NCI-H2081 treated with DMSO at 0.1 percent for 48 hours (cell line): ENCODE results near the gene ZNF524.
A peak's percentile ranks its signal among the peaks of the same experiment; 100 is the strongest.
"Not testable (repeated sequence)": the region's sequence is repeated elsewhere in the genome, so short reads cannot be mapped to it uniquely, and the experiment has no call there.

Source experiments
- DNase-seq: peaks from one replicate; lab custom pipeline; 2025; lab: John Stamatoyannopoulos, UW

The ZNF524 gene, protein sequence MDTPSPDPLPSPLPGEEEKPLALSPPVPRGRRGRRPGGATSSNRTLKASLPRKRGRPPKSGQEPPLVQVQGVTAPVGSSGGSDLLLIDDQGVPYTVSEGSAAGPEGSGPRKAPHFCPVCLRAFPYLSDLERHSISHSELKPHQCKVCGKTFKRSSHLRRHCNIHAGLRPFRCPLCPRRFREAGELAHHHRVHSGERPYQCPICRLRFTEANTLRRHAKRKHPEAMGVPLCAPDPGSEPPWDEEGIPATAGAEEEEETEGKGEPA

DNA sequence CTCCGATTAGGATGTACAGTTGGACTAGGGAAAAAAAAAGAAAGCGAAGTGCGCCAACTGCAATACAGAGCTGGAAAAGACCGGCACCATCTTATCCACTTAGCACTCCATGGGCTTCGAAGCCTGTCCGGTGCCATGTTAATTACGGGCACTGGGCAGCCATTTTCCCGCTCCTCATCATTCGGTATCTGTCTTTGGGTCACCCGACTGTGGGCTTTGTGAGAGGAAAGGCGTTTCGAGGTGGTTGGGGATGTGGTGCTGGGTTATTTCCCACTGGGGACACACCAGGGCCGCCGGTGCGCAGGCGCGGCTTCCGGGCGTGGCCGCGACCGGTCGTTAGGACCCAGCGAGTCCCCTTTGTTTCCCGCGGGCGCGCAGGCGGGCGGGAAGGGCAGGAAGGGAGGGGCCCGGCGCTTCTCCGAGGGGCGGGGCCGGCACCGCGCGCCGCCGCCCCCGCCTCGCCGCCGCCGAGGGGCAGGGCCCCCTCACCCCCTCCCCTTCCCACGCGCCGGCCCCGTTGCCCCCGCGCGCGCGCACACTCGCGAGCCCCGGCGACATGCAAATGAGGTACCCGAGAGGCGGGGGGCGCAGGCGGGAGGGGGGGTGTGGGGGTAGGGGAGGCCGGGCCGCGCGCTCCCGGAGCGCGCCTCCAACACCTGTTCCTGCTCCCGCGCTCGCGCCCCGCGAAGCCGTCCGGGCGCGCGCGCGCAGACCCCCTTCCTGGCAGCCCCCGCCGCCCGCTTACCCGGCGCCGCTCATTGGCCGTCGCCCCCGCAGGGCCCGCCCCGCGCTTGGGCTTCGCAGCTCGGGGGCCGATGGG lies at the start of gene ZNF524:
TSS of gene ZNF524 (plus strand) at position 447 of the 820 bp plus-strand sequence. CDS start 1,825 bp downstream, outside the sequence.
- DNase-seq, result peak; percentile 89

DNA sequence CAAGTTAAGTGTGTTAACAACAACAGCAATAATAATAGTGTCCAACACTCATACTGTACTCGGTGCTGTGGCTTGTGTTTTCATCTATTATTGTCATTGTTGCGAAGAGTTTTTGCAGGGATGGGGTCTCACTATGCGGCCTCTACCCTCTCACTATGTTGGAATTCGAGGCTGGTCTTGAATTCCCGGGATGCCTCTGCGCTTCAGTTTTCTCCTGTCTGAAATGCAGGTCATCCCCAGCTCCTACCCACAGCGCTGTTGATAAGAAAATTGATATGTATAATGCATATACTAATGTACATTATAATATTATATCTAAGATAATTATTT lies 49.8 kb upstream of the ZNF524 start:
- no peak for DNase-seq

DNA sequence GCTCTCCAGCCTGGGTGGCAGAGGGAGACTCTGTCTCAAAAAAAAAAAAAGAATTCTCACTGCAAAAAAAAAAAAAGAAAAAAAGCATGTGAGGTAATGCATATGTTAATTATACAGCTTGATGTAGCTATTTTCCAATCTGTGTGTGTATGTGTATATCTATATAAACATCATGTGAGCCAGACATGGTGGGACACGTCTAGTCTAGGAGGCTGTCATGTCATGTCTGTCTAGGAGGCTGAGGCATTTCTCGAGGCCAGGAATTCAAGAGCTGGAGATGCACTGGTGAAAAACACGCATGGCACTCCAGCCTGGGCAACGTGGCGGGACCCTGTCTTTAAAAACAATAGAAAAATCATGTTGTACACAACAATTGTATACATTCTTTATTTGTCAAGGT lies 47.9 kb upstream of the ZNF524 start:
- DNase-seq, result no peak

DNA sequence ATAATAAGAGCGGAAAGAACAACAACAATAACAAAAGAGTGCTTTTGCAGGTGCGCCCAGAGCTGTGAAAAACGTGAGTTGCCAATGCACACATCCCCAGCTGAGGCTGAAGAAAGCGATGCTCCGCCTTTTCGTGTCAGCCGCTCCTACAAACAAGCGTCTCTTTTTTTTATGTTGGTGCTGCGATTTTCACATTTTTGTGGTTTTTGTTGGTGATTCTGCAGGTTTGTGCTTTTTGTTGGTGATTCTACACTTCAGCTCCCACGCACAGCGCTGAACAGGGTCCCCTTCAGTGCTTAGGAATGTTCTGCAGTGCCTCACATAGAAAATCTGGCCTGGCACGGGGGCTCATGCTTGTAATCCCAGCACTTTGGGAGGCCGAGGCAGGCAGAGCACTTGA lies 47.5 kb upstream of the ZNF524 start:
- DNase-seq, result no peak

DNA sequence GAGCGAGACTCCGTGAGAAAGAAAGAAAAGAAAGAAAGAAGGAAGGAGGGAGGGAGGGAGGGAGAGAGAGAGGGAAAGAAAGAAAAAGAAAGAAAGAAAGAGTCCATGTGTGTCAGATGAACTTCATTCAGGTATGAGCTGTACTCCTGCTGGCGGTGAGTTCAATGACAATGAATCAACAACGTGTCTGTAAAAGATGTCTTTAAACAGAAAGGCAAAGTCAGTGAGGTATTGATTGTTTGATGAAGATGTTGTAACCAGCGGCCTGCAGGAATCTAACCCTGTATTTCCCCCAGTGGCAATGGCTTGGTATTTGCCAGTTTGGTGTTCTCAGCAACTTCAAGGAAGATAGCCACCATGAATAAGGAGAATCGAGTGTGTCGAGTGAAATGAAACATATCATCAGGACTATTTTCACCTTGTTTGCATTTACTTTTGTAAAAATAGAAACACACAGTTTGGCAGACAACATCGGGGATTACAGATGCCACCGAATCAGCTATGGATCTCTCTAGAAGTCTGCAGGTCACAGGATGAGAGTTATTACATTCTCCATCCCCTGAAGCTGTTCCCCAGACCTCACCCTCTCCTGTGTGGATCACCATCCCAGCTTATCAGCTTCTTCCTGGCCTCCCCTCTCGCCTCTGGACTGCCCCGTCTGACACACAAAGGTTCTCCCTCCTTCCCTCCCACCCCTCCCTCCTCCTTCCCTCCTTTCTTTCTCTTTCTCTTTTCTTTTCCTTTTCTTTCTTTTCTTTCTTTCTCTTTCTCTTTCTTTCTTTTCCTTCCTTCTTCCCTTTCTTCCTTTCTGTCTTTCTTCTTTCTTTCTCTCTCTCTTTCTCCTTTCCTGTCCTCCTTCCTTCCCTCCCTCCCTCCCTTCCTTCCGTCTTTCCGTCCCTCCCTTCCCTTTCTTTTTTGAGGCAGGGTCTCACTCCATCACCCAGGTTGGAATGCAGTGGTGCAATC lies 46.6 kb upstream of the ZNF524 start:
- DNase-seq, result no peak

DNA sequence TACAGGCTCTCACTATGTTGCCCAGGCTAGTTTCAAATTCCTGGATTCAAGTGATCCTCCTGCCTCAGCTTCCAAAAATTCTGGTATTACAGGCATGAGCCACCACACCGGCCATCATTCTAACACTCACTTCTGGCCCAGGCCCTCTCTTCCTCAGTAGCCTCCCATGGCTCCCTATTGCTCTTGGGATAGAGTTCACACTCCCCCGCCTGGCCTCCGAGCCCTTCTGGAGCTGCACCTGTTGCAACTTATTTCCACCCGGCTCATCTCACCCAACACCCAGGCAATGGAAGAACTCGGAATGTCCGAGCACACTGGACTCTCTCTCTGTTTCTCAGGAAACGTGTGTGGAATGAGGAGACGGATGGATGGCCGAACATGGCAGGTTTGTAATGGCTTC lies 45.8 kb upstream of the ZNF524 start:
- no peak for DNase-seq

DNA sequence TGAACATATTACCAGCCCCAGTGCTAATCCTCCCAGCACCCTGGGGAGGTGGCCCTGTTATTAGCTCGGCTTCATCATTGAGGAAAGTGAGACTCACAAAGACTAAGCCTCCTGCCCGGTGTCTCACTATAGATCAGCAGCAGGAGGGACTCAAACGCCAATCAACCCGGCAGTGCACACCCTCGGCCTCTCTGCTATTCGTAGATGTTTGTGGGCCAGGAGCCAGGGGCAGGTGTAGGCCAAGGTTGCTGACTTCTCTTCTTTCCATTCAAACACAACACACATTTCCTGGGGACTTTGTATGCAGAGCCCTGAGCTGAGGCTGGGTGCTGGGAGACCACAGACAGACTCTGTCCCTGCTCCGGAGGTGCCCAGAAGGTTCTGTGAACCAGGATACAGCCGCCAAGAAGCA lies 45.3 kb upstream of the ZNF524 start:
- no peak for DNase-seq

DNA sequence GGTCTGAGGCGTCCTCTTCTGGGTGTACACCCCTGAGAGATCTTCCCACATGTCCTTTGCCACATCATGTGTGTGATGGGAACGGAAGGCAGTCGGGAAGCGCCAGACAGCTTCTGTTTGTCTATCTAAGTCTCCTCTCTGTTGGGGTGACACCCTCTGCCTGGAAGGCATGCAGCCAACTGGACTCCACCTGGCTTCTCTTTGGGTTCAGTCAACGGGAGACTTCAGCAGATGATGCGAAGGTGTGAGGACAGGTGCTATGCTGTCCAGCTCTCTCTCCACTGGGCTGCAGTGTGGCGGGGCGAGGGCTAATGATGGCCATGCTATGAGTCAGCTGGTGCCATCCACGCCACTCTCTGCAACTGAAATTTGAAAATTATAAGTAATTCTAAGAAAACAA lies 40.4 kb upstream of the ZNF524 start:
- DNase-seq, result no peak

DNA sequence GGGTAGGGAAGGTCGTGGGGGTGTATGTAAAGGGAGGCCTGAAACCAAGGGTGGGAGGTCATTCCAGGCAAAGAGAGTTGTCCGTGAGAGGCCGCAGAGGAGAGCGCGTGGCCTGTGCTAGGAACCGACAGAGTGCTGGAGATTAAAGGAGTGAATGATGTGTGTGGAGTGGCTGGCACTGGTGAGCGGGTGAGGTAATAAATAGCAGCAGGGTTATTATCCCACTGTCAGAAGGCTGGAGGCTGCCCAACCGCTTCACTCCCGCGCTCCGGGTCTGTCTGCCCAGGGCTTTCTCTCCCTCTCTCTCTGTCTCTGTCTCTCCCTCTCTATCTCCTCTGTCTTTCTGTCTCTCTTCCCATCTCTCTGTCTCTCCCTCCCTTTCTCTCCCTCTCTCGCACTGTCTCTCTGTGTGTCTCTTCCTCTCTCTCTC lies 36.8 kb upstream of the ZNF524 start:
- no peak for DNase-seq

DNA sequence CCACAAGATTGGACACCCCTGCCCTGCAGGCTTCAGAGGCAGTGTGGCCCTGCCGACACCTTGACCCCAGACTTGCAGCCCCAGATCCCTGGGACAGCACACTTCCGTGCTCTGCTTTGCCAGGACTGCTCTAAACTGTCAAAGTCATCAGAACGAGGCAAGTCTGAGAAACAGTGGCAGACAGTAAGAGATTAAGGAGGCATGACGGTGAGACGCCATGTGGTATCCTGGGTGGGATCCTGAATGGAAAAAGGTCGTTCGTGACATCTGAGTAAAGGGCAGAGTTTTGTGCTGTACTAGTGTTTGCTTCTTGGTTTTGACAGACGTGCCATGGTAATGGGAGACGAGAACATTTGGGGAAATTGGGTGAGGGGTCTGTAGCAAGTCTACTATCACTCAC lies 33.3 kb upstream of the ZNF524 start:
- no peak for DNase-seq

DNA sequence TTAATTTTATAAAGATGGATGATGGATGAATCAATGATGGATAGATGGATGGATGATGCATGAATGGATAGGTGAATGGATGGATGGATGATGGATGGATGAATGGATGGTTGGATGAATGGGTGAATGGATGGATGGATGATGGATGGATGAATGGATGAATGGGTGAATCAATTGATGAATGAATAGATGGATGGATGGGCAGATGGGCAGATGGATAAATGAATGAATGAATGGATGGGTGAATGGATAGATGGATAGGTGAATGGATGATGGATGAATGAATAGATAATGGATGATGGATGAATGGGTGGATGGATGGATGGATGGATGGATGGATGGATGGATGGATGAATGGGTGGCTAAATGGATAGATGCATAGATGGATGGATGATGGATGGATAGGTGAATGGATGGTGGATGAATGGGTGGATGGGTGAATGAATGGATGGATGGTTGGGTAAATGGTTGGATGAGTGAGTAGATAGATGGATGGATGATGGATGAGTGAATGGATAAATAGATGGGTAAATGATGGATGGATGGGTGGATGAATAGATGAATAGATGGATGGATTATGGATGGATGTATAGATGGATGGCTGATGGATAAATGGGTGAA lies 32.3 kb upstream of the ZNF524 start:
- no peak for DNase-seq

DNA sequence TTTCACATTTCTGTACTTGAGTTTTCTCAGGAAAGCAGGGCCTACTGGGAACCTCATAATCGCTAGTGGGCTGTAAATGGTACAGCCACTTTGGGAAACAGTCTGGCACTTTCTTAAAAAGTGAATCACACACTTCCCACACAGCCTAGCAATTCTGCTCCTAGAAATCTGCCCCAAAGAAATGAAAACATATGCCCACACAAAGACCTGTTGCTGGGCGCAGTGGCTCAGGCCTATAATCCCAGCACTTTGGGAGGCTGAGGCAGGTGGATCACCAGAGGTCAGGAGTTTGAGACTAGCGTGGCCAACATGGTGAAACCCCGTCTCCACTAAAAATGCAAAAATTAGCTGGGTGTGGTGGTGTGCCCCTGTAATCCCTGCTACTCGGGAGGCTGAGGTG lies 30.6 kb upstream of the ZNF524 start:
- DNase-seq, result not testable (repeated sequence)

DNA sequence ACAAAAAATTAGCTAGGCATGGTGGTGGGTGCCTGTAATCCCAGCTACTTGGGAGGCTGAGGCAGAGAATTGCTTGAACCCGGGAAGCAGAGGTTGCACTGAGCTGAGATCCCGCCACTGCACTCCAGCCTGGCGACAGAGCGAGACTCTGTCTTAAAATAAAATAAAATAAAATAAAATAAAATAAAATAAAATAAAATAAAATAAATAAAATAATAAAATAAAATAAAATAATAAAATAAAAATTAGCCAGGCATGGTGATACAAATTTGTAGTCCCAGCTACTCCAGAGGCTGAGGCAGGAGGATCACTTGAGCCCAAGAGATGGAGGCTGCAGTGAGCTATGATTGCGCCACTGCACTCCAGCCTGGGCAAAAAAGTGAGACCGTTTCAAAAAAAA lies 26.2 kb upstream of the ZNF524 start:
- not testable (repeated sequence) for DNase-seq

DNA sequence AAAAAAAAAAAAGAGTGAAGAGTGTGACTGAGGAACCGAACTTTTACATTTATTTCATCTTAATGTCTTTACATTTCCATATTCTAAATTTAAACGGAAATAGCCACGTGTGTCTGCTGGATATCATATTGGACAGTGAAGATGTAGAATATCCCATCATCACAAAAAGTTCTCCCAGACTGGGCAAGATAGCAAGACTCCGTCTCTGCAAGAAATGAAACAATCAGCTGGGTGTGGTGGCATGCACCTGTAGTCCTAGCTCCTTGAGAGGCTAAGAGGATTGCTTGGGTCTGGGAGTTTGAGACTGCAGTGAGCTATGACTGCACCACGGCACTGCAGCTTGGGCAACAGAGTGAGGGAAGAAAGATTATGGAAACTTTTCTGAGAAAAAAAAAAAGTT lies 23.3 kb upstream of the ZNF524 start:
- no peak for DNase-seq

DNA sequence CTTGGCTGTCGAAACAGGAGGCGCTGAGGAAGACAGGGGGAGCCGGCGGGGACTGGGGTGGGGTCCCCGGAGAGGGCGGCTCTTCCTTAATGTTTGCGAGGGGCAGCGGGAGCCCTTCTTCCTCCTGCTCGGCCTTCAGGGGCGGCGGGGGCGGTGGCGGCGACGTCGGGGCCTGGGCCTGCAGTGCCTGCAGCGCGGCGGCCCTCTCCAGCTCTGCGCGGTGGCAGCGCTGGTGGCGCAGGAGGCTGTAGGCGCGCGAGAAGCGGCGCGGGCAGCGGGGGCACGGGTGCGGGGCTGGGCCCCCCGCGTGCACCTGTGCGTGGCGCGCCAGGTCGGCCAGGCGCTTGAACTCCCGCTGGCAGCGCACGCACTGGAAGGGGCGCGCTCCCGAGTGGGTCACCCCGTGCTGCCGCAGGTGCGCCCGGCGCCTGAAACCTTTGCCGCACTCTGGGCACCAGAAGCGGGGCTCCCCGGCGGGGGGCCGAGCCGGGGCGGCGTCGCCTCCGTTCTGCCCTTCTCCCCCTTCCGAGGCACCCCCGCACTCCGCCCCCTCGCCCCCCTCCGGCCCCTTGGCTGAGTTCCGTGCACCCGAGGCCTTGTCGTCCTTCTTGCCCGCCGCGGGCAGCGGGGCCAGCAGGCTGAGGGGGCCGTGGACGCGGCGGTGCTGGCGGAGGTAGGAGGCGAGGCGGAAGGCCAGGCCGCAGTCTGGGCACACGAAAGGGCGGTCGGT lies 21.9 kb upstream of the ZNF524 start:
- no peak for DNase-seq

DNA sequence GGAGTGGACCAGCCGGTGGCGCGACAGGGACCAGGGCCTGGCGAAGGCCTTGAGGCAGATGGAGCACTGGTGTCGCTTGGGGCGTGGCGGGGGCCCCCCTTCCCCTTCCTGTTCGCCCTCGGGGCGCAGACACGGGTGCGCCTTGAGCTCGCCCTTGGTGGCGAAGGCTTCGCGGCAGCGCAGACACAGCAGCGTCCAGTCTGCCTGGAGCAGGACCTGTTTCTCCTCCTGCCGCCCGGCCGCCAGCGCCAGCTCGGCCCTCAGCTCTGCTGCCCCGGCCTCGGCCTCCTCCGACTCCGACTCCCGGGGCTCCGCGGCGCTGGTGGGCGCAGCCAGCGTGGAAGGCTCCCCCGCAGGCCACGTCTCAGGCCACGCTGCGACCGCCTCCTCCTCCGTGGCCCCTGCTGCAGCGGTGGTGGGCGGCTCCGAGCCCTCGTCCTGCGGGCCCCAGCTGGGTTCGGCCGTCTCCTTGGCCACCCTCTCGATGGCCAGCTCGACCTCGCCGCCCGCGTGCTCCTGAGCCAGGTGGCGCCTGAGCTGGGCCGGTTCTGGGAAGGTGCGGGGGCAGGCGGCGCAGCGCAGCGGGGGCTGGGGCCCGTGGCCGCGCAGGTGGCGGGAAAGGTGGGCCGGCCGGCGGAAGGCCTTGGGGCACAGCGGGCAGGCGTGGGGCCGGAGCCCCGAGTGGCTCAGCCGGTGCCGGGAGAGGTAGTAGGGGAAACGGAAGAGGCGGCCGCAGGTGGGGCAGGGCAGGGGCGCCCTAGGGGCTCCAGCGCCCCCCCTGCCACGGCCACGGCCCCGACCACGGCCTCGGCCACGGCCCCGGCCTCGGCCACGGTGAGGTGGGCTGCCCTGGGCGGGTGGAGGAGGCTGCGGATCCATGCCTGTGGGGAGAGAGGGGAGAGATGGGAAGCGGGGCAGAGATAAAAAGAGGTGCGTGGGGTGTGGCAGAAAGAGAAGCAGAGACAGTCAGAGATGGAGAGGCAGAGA lies 21.0 kb upstream of the ZNF524 start:
- no peak for DNase-seq

DNA sequence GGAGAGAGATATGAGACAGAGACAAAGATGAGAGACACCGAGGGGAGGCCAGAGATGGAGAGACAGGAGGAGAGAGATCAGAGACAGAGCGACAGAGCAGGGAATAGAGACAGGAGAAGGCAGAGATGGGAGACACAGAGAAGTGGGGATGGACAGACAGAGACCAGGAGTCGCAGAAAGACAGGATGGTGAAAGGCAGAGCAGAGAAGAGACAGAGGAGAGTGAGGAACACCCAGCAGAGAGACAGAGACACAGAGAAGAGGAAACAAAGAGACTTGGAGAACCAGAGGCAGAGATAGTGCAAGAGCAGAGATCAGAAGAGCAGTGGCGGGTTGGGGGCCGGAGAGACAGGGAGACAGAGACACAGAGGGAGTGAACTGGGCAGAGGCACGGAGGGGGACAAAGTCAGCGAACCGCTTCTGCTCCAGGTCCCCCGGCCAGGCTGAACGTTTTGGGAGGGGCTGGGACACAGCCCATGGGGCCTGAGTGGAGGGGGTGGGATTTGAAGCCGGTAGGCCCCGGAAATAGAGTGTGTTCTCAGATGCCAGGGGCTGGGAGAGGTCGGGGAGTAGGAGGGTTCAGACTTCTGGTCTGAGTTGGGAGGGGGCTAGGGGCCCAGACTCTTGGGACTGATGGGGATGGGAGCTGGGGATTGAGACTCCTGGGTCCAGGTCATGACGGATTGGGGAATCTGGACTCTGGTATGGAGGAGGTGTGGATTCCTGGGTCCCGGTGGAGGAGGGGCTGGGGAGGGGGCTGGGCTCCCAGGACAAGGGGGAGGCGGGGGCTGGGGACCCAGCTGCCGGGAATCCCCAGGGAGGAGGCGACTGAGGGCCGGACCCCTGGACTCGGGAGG lies 20.1 kb upstream of the ZNF524 start:
- no peak for DNase-seq

DNA sequence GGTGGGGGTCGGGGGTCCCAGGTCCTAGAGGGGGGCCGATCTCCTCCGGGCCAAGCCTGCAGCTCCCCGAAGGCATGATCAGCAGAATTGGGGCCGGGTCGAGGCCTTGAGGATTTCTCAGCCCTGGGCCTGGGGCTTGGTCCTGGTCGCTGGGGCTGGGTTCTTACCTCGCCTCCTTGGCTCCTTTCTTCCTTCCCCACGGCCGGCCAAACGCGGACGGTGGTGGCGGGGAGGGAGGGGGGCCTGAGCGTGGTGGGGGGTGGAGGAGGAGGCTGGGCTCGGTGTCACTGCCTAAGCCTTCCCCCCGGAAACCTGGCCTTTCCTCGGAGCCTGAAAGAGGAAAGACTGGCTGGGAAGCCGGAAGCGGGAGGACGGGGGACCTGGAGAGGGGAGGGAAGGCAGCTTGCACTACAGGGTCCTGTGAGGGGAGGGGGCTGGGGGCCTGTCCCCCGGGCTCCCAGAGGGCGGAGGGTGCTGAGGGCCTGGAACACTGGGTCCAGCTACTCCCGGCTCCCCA lies 19.4 kb upstream of the ZNF524 start, which contains the start of gene ZNF579:
TSS of gene ZNF579 (minus strand) at position 221 of the 517 bp plus-strand sequence. CDS start 1,209 bp downstream, outside the sequence.
- peak; percentile 51 for DNase-seq
